K562 (cell line): Measurements from ENCODE around the gene TXNDC9. TPM values are rescaled to one million over a fixed set of nuclear protein-coding genes. Genes with fewer than 3 reads are reported as not detected.

Experiments
- BCL6 ChIP-seq: fragments of 250-450 bp; sonication (Bioruptor Pico); IDR thresholded peaks from 2 replicates; pipeline ENCODE4 v1.4.0; 2020
- C11orf30 ChIP-seq: fragments of 450-650 bp; IDR thresholded peaks from 2 replicates; pipeline ENCODE4 v1.6.1; 2016; ENCODE audit warnings: low read depth, mild to moderate bottlenecking
- CHD4 ChIP-seq: fragments of 200-600 bp; sonication (generic); IDR thresholded peaks from 3 replicates; pipeline ENCODE4 v1.6.1; 2012; ENCODE audit warnings: low read depth, mild to moderate bottlenecking, mixed read lengths, low read length, inconsistent platforms; ENCODE audit not compliant: insufficient read depth, insufficient replicate concordance, poor library complexity, severe bottlenecking
- E2F4 ChIP-seq: sonication (generic); formaldehyde crosslinking; IDR thresholded peaks from 2 replicates; pipeline ENCODE4 v1.8.0; 2022; ENCODE audit warnings: mild to moderate bottlenecking, low read depth, missing genetic modification reagents
- EHMT2 ChIP-seq: fragments of 450-650 bp; IDR thresholded peaks from 2 replicates; pipeline ENCODE4 v1.6.1; 2018; ENCODE audit warnings: antibody characterized with exemption
- HMGXB4 ChIP-seq: sonication (generic); formaldehyde crosslinking; IDR thresholded peaks from 2 replicates; pipeline ENCODE4 v1.8.1; 2023; ENCODE audit warnings: mild to moderate bottlenecking, missing genetic modification reagents
- NFRKB ChIP-seq: fragments of 450-650 bp; IDR thresholded peaks from 2 replicates; pipeline ENCODE4 v1.6.1; 2016; ENCODE audit warnings: low read depth
- TEAD2 ChIP-seq: fragments of 450-650 bp; IDR thresholded peaks from 2 replicates; pipeline ENCODE4 v1.6.1; 2016; ENCODE audit warnings: missing genetic modification characterization, control low read depth, missing compliant biosample characterization
- THRA ChIP-seq: fragments of 450-650 bp; IDR thresholded peaks from 2 replicates; pipeline ENCODE4 v1.6.1; 2017; ENCODE audit warnings: mild to moderate bottlenecking, moderate library complexity
- U2AF2 ChIP-seq: fragments of 200-400 bp; formaldehyde crosslinking; optimal IDR thresholded peaks from 2 replicates; pipeline ENCODE3; 2017; ENCODE audit warnings: low read depth, mild to moderate bottlenecking, low read length
- ZC3H4 ChIP-seq: sonication (generic); formaldehyde crosslinking; IDR thresholded peaks from 2 replicates; pipeline ENCODE4 v1.9.0; 2021; ENCODE audit warnings: missing genetic modification reagents, borderline replicate concordance
- ZNF232 ChIP-seq: sonication (generic); formaldehyde crosslinking; IDR thresholded peaks from 2 replicates; pipeline ENCODE4 v1.8.0; 2022; ENCODE audit warnings: mild to moderate bottlenecking, missing genetic modification reagents
- ZNF253 ChIP-seq: fragments of 250-450 bp; sonication (Bioruptor Pico); conservative IDR thresholded peaks from 2 replicates; pipeline ENCODE4 v1.6.1; 2021; ENCODE audit warnings: mild to moderate bottlenecking
- ZNF583 ChIP-seq: fragments of 250-450 bp; sonication (Bioruptor Pico); IDR thresholded peaks from 2 replicates; pipeline ENCODE4 v1.4.0; 2020
- polyA plus RNA-seq, 8 experiments: library from polyadenylated mRNA; depleted of rRNA in 4 of 8; stranded (reverse) in 5 of 8; unstranded in 3 of 8; fragments of >200 nt; fragmentation: Nextera tagmentation in 2 of 8; fragmentation: Illumina TruSeq in 1 of 8; extraction: Ambion mirVana in 2 of 8; extraction: Trizol in 1 of 8; gene quantifications; 2 replicates each; pipeline versions ENCODE4 v1.2.1 to v1.2.3, GENCODE V29; 2011 to 2014; ENCODE audit warnings: inconsistent platforms in 1 of 8, missing spikeins in 1 of 8
- total RNA-seq, 7 experiments: library from RNA; depleted of rRNA in 6 of 7; stranded (reverse); fragments of >200 nt in 6 of 7; fragmentation: Illumina TruSeq in 2 of 7; extraction: Trizol in 2 of 7; gene quantifications; 2 replicates each; pipeline versions ENCODE4 v1.2.1 to v1.2.3, GENCODE V29; 2011 to 2021; ENCODE audit warnings: low replicate concordance in 1 of 7
- TF ChIP-seq, protein P1 (sequence below): fragments of 250-450 bp; sonication (Bioruptor Pico); IDR thresholded peaks from 2 replicates; pipeline ENCODE4 v1.4.0; 2020; ENCODE audit warnings: mild to moderate bottlenecking, moderate library complexity
- TF ChIP-seq, protein P2 (sequence below): fragments of 450-650 bp; IDR thresholded peaks from 2 replicates; pipeline ENCODE4 v1.6.1; 2016

Gene TXNDC9
- total and polyA plus RNA-seq, 9 of the 15 experiments (the other 6 are each of a cell fraction or from before 2014, with no cell fraction given): 37.5 to 211 (median 65.5) TPM

DNA sequence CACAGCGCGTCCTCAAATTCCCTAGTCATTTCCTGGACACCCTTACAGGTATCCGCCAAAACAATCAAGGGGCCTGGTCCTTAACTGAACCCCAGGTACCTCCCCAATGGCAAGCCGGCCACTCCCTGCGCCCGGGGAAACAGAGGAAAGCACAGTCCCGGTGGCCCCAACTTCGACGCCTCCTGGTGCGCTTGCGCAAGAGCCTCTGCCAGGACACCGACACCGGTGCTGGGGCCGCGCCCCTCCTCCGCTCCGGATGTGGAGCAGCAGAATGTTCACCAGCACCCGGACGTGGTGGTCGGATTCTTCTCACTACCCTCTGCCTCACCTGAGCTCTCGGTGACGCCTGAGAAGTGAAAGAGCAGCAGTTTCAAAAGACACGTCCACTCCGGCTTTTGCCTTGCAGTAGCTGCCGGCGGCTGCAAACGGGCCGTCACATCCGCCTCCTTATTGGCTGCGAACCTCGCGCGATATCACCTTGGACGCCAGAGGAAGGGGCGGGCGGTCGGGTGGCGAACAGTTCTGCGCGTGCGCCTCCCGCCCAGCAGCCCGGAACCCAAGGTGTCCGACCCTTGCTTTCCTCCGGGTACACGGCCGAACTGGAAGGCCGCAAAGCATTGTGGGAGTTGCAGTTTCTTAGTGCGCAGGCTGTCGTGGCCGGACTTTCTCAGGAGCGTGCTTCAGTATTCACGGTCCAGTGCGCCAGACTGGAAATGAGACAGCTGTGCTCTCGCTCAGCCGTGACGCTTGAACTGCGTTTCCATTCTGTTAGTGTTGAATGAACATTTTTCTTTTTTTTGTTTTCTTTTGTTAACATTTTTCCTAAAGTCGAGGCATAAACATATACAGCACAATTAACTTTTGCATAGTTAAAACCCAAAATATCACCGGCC is at the start of gene TXNDC9 (continued):
- TF ChIP-seq, protein P1, sequence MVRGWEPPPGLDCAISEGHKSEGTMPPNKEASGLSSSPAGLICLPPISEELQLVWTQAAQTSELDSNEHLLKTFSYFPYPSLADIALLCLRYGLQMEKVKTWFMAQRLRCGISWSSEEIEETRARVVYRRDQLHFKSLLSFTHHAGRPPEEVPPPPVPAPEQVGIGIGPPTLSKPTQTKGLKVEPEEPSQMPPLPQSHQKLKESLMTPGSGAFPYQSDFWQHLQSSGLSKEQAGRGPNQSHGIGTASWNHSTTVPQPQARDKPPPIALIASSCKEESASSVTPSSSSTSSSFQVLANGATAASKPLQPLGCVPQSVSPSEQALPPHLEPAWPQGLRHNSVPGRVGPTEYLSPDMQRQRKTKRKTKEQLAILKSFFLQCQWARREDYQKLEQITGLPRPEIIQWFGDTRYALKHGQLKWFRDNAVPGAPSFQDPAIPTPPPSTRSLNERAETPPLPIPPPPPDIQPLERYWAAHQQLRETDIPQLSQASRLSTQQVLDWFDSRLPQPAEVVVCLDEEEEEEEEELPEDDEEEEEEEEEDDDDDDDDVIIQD: no peak
- TF ChIP-seq HMGXB4: no peak
- TF ChIP-seq BCL6: no peak
- no peak for TF ChIP-seq ZNF583
- TF ChIP-seq, protein P2, sequence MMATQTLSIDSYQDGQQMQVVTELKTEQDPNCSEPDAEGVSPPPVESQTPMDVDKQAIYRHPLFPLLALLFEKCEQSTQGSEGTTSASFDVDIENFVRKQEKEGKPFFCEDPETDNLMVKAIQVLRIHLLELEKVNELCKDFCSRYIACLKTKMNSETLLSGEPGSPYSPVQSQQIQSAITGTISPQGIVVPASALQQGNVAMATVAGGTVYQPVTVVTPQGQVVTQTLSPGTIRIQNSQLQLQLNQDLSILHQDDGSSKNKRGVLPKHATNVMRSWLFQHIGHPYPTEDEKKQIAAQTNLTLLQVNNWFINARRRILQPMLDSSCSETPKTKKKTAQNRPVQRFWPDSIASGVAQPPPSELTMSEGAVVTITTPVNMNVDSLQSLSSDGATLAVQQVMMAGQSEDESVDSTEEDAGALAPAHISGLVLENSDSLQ: peak; percentile 31; the same call in 1 of the 2 replicates
- no peak for TF ChIP-seq THRA
- no peak for TF ChIP-seq ZNF253 (CRISPR knock-in tag)
- no peak for TF ChIP-seq E2F4 (CRISPR knock-in tag)
- TF ChIP-seq C11orf30: peak; percentile 81
- TF ChIP-seq EHMT2: no peak
- no peak for TF ChIP-seq U2AF2
- TF ChIP-seq ZC3H4 (CRISPR knock-in tag): no peak
- TF ChIP-seq CHD4: no peak
- 0 out of 2 replicates have a peak, but pooled peaks have one; percentile 25 for TF ChIP-seq NFRKB
- TF ChIP-seq ZNF232: no peak
- TF ChIP-seq TEAD2 (tag): no peak
